ENCODE results near the gene C2CD2L. TPM values are rescaled to one million over a fixed set of nuclear protein-coding genes. Genes with fewer than 3 reads are reported as not detected.

C2CD2L gene
- total RNA-seq, 1 donor from 2014 or later, result 10.8 TPM

- peaks cover 59% of the 10 kb centered on the region for H3K4me1 ChIP-seq
- no peak for DNase-seq
- no peaks in the 10 kb centered on the region for H3K9me3 ChIP-seq (replicated peaks)
- intact Hi-C loops (cut with micrococcal nuclease), result no loop called here
- no peaks in the 10 kb centered on the region for H3K27me3 ChIP-seq (ENCODE audit: low read depth)
- H3K36me3 ChIP-seq, result peaks cover 2% of the 10 kb centered on the region
- TF ChIP-seq, protein P1, sequence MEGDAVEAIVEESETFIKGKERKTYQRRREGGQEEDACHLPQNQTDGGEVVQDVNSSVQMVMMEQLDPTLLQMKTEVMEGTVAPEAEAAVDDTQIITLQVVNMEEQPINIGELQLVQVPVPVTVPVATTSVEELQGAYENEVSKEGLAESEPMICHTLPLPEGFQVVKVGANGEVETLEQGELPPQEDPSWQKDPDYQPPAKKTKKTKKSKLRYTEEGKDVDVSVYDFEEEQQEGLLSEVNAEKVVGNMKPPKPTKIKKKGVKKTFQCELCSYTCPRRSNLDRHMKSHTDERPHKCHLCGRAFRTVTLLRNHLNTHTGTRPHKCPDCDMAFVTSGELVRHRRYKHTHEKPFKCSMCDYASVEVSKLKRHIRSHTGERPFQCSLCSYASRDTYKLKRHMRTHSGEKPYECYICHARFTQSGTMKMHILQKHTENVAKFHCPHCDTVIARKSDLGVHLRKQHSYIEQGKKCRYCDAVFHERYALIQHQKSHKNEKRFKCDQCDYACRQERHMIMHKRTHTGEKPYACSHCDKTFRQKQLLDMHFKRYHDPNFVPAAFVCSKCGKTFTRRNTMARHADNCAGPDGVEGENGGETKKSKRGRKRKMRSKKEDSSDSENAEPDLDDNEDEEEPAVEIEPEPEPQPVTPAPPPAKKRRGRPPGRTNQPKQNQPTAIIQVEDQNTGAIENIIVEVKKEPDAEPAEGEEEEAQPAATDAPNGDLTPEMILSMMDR (IDR thresholded peaks at IDR 0.05; ENCODE audit: borderline replicate concordance), result no peak
- H3K27ac ChIP-seq (replicated peaks), result peak overlapping the region; percentile 97
- no peak overlapping the region for H3K4me3 ChIP-seq
Measured at GRCh38 chr11:119103793-119104192, 3.4 kb upstream of the C2CD2L start.

- peak overlapping the region; percentile 99 for H3K4me3 ChIP-seq
- no peaks in the 10 kb centered on the region for H3K27me3 ChIP-seq (ENCODE audit: low read depth)
- peaks cover 44% of the 10 kb centered on the region for H3K4me1 ChIP-seq
- H3K27ac ChIP-seq (replicated peaks), result peak overlapping the region; percentile 88
- intact Hi-C loops (cut with micrococcal nuclease), result no loop called here
- TF ChIP-seq, protein P1 (IDR thresholded peaks at IDR 0.05; ENCODE audit: borderline replicate concordance), result no peak
- no peaks in the 10 kb centered on the region for H3K9me3 ChIP-seq (replicated peaks)
- H3K36me3 ChIP-seq, result peaks cover 28% of the 10 kb centered on the region
- DNase-seq, result no peak
Measured at GRCh38 chr11:119107538-119108145, 498 bp downstream of the C2CD2L start.

- no peak for DNase-seq
- H3K36me3 ChIP-seq, result peaks cover 35% of the 10 kb centered on the region
- H3K4me1 ChIP-seq, result peaks cover 37% of the 10 kb centered on the region
- peak overlapping the region; percentile 99 for H3K4me3 ChIP-seq
- TF ChIP-seq, protein P1 (IDR thresholded peaks at IDR 0.05; ENCODE audit: borderline replicate concordance), result no peak
- H3K27me3 ChIP-seq (ENCODE audit: low read depth), result no peaks in the 10 kb centered on the region
- intact Hi-C loops (cut with micrococcal nuclease), result no loop called here
- H3K9me3 ChIP-seq (replicated peaks), result no peaks in the 10 kb centered on the region
- peak overlapping the region; percentile 88 for H3K27ac ChIP-seq (replicated peaks)
Measured at GRCh38 chr11:119108146-119108856, 1.2 kb downstream of the C2CD2L start.

DNA sequence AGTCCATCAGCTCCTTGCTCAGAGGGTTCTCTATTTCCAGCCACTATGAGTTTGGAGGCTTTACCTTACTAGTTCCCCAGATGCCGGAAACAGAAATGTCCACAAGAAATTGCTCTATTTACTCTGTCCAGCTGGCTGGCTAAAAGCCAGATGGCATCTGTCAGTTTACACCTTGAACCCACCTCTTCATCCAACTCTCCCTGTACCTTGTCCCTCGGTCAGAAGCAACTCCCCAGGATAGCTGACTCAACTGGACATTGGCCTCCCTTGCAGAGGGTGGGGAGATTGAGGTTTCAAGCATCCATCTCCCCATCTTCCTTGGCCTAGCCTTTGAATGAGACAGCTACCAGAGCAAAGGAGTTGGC lies 1.7 kb downstream of the C2CD2L start:
- H3K4me3 ChIP-seq, result peak overlapping the region; percentile 99
- no peak overlapping the region for H3K27ac ChIP-seq (replicated peaks)
- intact Hi-C loops (cut with micrococcal nuclease), result no loop called here

GRCh38 chr11:119109843-119110242 lies 2.7 kb downstream of the C2CD2L start:
- Histone ChIP-seq H3K36me3 (peaks cover 48% of the 10 kb centered on the region), H3K4me1 (peaks cover 34% of the 10 kb centered on the region), H3K4me3 (no peak overlapping the region), H3K27ac (replicated peaks) (no peak overlapping the region), H3K9me3 (replicated peaks) (no peaks in the 10 kb centered on the region), H3K27me3 (ENCODE audit: low read depth) (no peaks in the 10 kb centered on the region)
- TF ChIP-seq, protein P1 (IDR thresholded peaks at IDR 0.05; ENCODE audit: borderline replicate concordance), result no peak
- intact Hi-C loops (cut with micrococcal nuclease), result no loop called here
- DNase-seq, result no peak

More for the DNA sequence above, 1.7 kb downstream of the C2CD2L start:
- Histone ChIP-seq H3K4me1 (peaks cover 34% of the 10 kb centered on the region), H3K27me3 (ENCODE audit: low read depth) (no peaks in the 10 kb centered on the region), H3K36me3 (peaks cover 40% of the 10 kb centered on the region), H3K9me3 (replicated peaks) (no peaks in the 10 kb centered on the region)
- TF ChIP-seq, protein P1 (IDR thresholded peaks at IDR 0.05; ENCODE audit: borderline replicate concordance), result no peak
- DNase-seq, result no peak
